Heart right ventricle (tissue), 16 donors: ENCODE results near the gene KRT71. TPM values are rescaled to one million over a fixed set of nuclear protein-coding genes. Genes with fewer than 3 reads are reported as not detected.

Experiments used
- ATAC-seq, 8 donors: fragments of 200-7000 bp; cut with Tn5 transposase; one replicate each; pipeline ENCODE4 v1.9.1; 2020; ENCODE audit warnings: mild to moderate bottlenecking in 8 of 8, moderate library complexity in 8 of 8, moderate number of reproducible peaks in 1 of 8
- DNase-seq, 2 donors: peaks; one replicate each; pipeline ENCODE4 v3.0.0-alpha.2; 2020
- H3K27ac ChIP-seq, 10 donors: fragments of 200-600 bp; sonication (generic) in 2 of 10; one replicate each; pipeline versions ENCODE4 v1.5.0 to v1.8.0; 2020 to 2022; ENCODE audit warnings: mild to moderate bottlenecking in 3 of 10
- H3K27me3 ChIP-seq, 7 donors: fragments of 200-600 bp; one replicate each; pipeline ENCODE4 v1.8.0; 2021 to 2022; ENCODE audit warnings: mild to moderate bottlenecking in 2 of 7
- H3K36me3 ChIP-seq, 9 donors: fragments of 200-600 bp; sonication (generic) in 1 of 9; one replicate each; pipeline versions ENCODE4 v1.5.0 to v1.8.0; 2020 to 2022; ENCODE audit warnings: mild to moderate bottlenecking in 2 of 9
- H3K4me1 ChIP-seq, 9 donors: fragments of 200-600 bp; sonication (generic) in 1 of 9; one replicate each; pipeline versions ENCODE4 v1.5.0 to v1.8.0; 2020 to 2022; ENCODE audit warnings: mild to moderate bottlenecking in 4 of 9
- H3K4me3 ChIP-seq, 10 donors: fragments of 200-600 bp; sonication (generic) in 2 of 10; one replicate each; pipeline versions ENCODE4 v1.5.0 to v1.8.0; 2020 to 2022; ENCODE audit warnings: mild to moderate bottlenecking in 7 of 10, moderate library complexity in 2 of 10
- H3K9me3 ChIP-seq, 11 donors: fragments of 200-600 bp in 10 of 11; sonication (generic) in 2 of 11; one replicate each; pipeline versions ENCODE4 v1.5.0 to v1.8.0; 2013 to 2022; ENCODE audit warnings: mild to moderate bottlenecking in 2 of 11, control low read depth in 1 of 11, moderate library complexity in 1 of 11
- CTCF ChIP-seq, 9 donors: fragments of 200-600 bp; sonication (generic) in 2 of 9; IDR thresholded peaks; one replicate each; pipeline versions ENCODE4 v1.5.0 to v1.8.0; 2021 to 2022; ENCODE audit warnings: antibody characterized with exemption in 9 of 9, mild to moderate bottlenecking in 5 of 9, moderate library complexity in 1 of 9
- WGBS, 2 donors: extraction: QIAGEN DNeasy Blood & Tissue Kit; methylation state at CpG; one replicate each; pipeline ENCODE4 v1.1.7; 2013; ENCODE audit warnings: inconsistent platforms in 1 of 2; 5-methylcytosine and 5-hydroxymethylcytosine counted together
- intact Hi-C, 10 donors: fragments of 100-400 bp; cut with DNase I; formaldehyde crosslinking; loops; one replicate each; pipeline versions ENCODE4 v1.11.1 to v1.14.2; 2022
- polyA plus RNA-seq, 2 donors: library from polyadenylated mRNA; stranded (reverse); fragments of 200-250 nt; gene quantifications; one replicate each; pipeline ENCODE4 v1.2.3, GENCODE V29; 2013
- total RNA-seq, 10 donors: library from RNA; stranded (reverse); fragmentation: NEBNext Ultra II Directional in 3 of 10; extraction: Animal tissue kit (Norgen Biotek cat#: 25700) in 3 of 10; gene quantifications; one replicate each; pipeline versions ENCODE4 v1.2.1 to v1.2.4, GENCODE V29; 2021 to 2023
- donor health status: Arrhythmogenic right ventricular cardiomyopathy.
- donor health status: ischemic (EF 13 %, LVEDD 7.1; RV severe dilation, severe dysfunction).
- donor health status: healthy with polysubstance abuse.
- donor health status: DM: no; HTN: yes; CAD: no.
- donor health status: DM: no; HTN: no; CAD: no.
- donor health status: ischemic (EF 25% LVEDD 6.9; RV normal size, moderate dysfunction).
- donor health status: ischemic (EF 25% LVEDD 5.7; RV mildly dilated, moderate dysfunction).
- donor health status: healthy.
- donor health status: DM: yes; HTN: yes; CAD: no.
- donor health status: Ischemic cardiomyopathy.
- donor health status: ischemic (EF 35%, LVEDD 5.7; RV mildly dilated, moderate dysfunction).
- donor health status: nonischemic (EF 11% LVEDD 7.7; RV severe dilation, severe dysfunction).
- donor health status: DM: yes; HTN: yes; CAD: no.
- donor health status: PGD.
- donor health status: ischemic (EF 29% LVEDD 5.4; RV normal size, mild dysfunction).
- donor health status: nonischemic (EF 23%, LVEDD 6.1; RV moderate dilation, normal function).

Gene KRT71
- total and polyA plus RNA-seq, 12 donors: not detected

GRCh38 chr12:52529846-52530245 is 23.1 kb downstream of the KRT71 start:
- H3K27me3 ChIP-seq: no peaks in the 10 kb centered on the region
- DNase-seq: no peak
- no peak for TF ChIP-seq CTCF (IDR thresholded peaks at IDR 0.05)
- H3K27ac ChIP-seq: no peak overlapping the region
- no peak for ATAC-seq
- intact Hi-C loops: no loop called here
- H3K36me3 ChIP-seq: no peaks in the 10 kb centered on the region
- peaks cover 0 to 4% (median 0%) of the 10 kb centered on the region in 9 donors for H3K4me1 ChIP-seq
- no peak overlapping the region for H3K4me3 ChIP-seq
- no peaks in the 10 kb centered on the region for H3K9me3 ChIP-seq
- WGBS, 2 donors: 91 to 94% methylated on average over 9 of the region's 9 CpGs

- no peak for TF ChIP-seq CTCF (IDR thresholded peaks at IDR 0.05)
- peaks cover 0 to 4% (median 0%) of the 10 kb centered on the region in 9 donors for H3K4me1 ChIP-seq
- peaks cover 0 to 3% (median 0%) of the 10 kb centered on the region in 7 donors for H3K27me3 ChIP-seq
- H3K27ac ChIP-seq: no peak overlapping the region
- no peaks in the 10 kb centered on the region for H3K36me3 ChIP-seq
- ATAC-seq: no peak
- DNase-seq: no peak
- H3K9me3 ChIP-seq: no peaks in the 10 kb centered on the region
- intact Hi-C loops: no loop called here
- H3K4me3 ChIP-seq: no peak overlapping the region
- 88 to 93% methylated on average over 2 of the region's 2 CpGs for WGBS, 2 donors
Measured at GRCh38 chr12:52529417-52529816, 23.5 kb downstream of the KRT71 start.

GRCh38 chr12:52528641-52529143 is 24.3 kb downstream of the KRT71 start:
- TF ChIP-seq CTCF (IDR thresholded peaks at IDR 0.05): no peak
- Histone ChIP-seq H3K9me3 (no peaks in the 10 kb centered on the region), H3K27me3 (peaks cover 0 to 10% (median 0%) of the 10 kb centered on the region in 7 donors), H3K36me3 (no peaks in the 10 kb centered on the region), H3K4me3 (no peak overlapping the region), H3K4me1 (peaks cover 0 to 4% (median 0%) of the 10 kb centered on the region in 9 donors), H3K27ac (no peak overlapping the region)
- intact Hi-C loops: no loop called here
- 84 to 87% methylated on average over 8 of the region's 8 CpGs for WGBS, 2 donors
- ATAC-seq (no peak), DNase-seq (no peak)

- no peak overlapping the region for H3K27ac ChIP-seq
- 45 to 80% methylated on average over 4 of the region's 4 CpGs for WGBS, 2 donors
- H3K4me3 ChIP-seq: no peak overlapping the region
- intact Hi-C loops: no loop called here
- no peak for ATAC-seq
- H3K9me3 ChIP-seq: no peaks in the 10 kb centered on the region
- no peaks in the 10 kb centered on the region for H3K36me3 ChIP-seq
- DNase-seq: no peak
- TF ChIP-seq CTCF (IDR thresholded peaks at IDR 0.05): no peak
- peaks cover 0 to 4% (median 0%) of the 10 kb centered on the region in 9 donors for H3K4me1 ChIP-seq
- peaks cover 0 to 13% (median 0%) of the 10 kb centered on the region in 7 donors for H3K27me3 ChIP-seq
Measured at GRCh38 chr12:52527121-52527800, 25.7 kb downstream of the KRT71 start.
